Measurements from ENCODE around the gene EFS. TPM values are rescaled to one million over a fixed set of nuclear protein-coding genes. Genes with fewer than 3 reads are reported as not detected.

The EFS gene
- total RNA-seq, 1 donor from 2014 or later: 69.6 TPM

DNA sequence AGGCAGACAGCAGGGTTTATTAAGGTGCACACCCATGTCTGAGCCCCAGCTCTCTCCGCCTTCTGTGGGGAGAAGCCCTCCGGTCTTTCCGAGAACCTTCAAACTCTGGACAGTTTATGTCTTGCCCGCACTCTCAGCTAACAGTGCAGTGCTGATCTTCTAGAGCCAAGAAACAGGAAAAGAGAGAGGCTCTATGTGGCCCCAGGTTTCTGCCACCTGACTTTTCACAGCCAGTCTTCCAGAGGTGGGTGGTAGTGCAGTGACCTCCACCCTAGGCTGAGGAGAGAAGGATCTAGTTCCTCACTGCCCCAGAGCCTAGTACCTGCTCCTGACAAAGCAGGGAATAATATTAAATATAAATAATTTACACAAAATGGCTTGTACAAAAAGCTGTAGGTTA lies 8.3 kb downstream of the EFS start:
- no peaks in the 10 kb centered on the region for H3K9me3 Mint-ChIP-seq (ENCODE audit: low read depth)
- H3K27ac Mint-ChIP-seq: no peak overlapping the region
- peaks cover 5% of the 10 kb centered on the region for H3K4me1 Mint-ChIP-seq (ENCODE audit: low read depth)
- peaks cover 23% of the 10 kb centered on the region for H3K27me3 Mint-ChIP-seq
- peaks cover 6% of the 10 kb centered on the region for H3K36me3 Mint-ChIP-seq (ENCODE audit: insufficient read depth)
- no peak overlapping the region for H3K4me3 Mint-ChIP-seq (ENCODE audit: low read depth)
- DNase-seq (ENCODE audit: low spot score, unreplicated experiment): no peak
- TF ChIP-seq, protein P1, sequence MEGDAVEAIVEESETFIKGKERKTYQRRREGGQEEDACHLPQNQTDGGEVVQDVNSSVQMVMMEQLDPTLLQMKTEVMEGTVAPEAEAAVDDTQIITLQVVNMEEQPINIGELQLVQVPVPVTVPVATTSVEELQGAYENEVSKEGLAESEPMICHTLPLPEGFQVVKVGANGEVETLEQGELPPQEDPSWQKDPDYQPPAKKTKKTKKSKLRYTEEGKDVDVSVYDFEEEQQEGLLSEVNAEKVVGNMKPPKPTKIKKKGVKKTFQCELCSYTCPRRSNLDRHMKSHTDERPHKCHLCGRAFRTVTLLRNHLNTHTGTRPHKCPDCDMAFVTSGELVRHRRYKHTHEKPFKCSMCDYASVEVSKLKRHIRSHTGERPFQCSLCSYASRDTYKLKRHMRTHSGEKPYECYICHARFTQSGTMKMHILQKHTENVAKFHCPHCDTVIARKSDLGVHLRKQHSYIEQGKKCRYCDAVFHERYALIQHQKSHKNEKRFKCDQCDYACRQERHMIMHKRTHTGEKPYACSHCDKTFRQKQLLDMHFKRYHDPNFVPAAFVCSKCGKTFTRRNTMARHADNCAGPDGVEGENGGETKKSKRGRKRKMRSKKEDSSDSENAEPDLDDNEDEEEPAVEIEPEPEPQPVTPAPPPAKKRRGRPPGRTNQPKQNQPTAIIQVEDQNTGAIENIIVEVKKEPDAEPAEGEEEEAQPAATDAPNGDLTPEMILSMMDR (IDR thresholded peaks at IDR 0.05; ENCODE audit: unreplicated experiment): no peak

DNA sequence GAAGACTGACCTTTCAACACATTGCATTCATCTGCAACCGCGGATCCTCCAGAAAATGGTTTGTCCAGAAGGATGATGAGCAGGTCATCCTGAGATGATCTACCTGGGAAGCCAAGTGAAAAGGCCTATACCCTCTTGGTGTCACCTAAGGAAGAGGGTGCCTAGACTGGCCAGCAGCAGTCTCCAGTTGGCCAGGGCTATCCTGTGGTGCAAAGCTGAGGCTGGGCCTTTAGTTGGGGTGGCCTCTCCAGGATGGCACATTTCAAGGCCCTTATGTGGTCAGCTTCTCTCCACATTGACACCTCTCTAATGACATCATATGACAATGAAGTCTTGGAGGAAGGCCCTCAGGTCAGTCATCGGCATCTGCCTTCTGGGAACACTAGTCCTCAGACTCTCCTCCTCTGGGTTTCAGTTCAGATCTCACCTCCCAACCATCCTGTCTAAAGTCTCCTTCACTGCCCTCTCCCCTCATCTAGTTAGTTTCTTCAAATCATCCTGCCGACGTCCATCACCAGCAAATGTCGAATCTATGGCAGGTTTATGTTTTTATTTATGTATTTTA lies 9.0 kb downstream of the EFS start:
- H3K4me3 Mint-ChIP-seq (ENCODE audit: low read depth): no peak overlapping the region
- H3K9me3 Mint-ChIP-seq (ENCODE audit: low read depth): peaks cover 4% of the 10 kb centered on the region

DNA sequence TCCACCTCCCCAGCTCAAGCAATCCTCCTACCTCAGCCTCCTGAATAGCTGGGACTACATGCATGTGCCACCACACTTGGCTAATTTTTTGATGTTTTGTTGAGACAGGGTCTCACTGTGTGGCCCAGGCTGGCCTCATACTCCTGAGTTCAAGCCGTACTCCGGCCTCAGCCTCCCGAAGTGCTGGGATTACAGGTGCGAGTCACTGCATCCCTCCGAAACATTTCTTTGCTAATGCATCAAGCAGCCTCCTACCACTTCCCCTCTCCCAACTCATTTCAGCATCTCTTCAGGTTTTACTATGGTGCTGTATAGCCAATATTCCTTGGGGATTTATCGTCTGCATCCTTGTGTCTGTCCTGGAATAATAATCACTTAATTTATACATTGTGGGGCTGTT lies 10.0 kb downstream of the EFS start:
- no peak overlapping the region for H3K4me3 Mint-ChIP-seq (ENCODE audit: low read depth)
- H3K27ac Mint-ChIP-seq: no peak overlapping the region
- H3K4me1 Mint-ChIP-seq (ENCODE audit: low read depth): peaks cover 8% of the 10 kb centered on the region
- H3K9me3 Mint-ChIP-seq (ENCODE audit: low read depth): peaks cover 11% of the 10 kb centered on the region
- TF ChIP-seq, protein P1 (IDR thresholded peaks at IDR 0.05; ENCODE audit: unreplicated experiment): no peak
- peaks cover 10% of the 10 kb centered on the region for H3K36me3 Mint-ChIP-seq (ENCODE audit: insufficient read depth)
- DNase-seq (ENCODE audit: low spot score, unreplicated experiment): no peak
- peaks cover 34% of the 10 kb centered on the region for H3K27me3 Mint-ChIP-seq

More for the DNA sequence above, 9.0 kb downstream of the EFS start:
- Mint-ChIP-seq H3K36me3 (ENCODE audit: insufficient read depth) (peaks cover 9% of the 10 kb centered on the region), H3K27me3 (peaks cover 28% of the 10 kb centered on the region), H3K4me1 (ENCODE audit: low read depth) (peaks cover 5% of the 10 kb centered on the region), H3K27ac (no peak overlapping the region)
- TF ChIP-seq, protein P1 (IDR thresholded peaks at IDR 0.05; ENCODE audit: unreplicated experiment): no peak
- DNase-seq (ENCODE audit: low spot score, unreplicated experiment): no peak

DNA sequence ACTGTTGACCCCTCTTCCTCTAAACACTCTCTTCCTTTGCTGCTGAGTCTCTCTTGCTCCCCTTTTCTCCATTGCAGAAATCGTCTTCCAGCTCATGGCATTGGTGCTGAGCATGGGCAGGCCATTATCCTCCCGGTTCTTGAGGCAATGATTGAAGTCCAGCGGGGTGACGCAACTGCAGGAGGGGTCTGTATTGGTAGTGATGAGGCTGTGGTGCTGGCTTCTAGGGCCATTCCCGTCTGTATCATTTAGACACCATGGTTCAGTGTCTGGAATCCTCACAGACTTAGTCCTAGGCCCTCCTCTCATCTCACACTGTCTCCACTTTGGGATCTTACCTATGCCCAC lies 11.6 kb downstream of the EFS start:
- no peak for DNase-seq (ENCODE audit: low spot score, unreplicated experiment)
- peaks cover 34% of the 10 kb centered on the region for H3K27me3 Mint-ChIP-seq
- H3K9me3 Mint-ChIP-seq (ENCODE audit: low read depth): peaks cover 11% of the 10 kb centered on the region
- H3K4me3 Mint-ChIP-seq (ENCODE audit: low read depth): peak overlapping the region; percentile 63
- peaks cover 10% of the 10 kb centered on the region for H3K36me3 Mint-ChIP-seq (ENCODE audit: insufficient read depth)
- no peak overlapping the region for H3K27ac Mint-ChIP-seq
- TF ChIP-seq, protein P1 (IDR thresholded peaks at IDR 0.05; ENCODE audit: unreplicated experiment): no peak
- peaks cover 8% of the 10 kb centered on the region for H3K4me1 Mint-ChIP-seq (ENCODE audit: low read depth)

DNA sequence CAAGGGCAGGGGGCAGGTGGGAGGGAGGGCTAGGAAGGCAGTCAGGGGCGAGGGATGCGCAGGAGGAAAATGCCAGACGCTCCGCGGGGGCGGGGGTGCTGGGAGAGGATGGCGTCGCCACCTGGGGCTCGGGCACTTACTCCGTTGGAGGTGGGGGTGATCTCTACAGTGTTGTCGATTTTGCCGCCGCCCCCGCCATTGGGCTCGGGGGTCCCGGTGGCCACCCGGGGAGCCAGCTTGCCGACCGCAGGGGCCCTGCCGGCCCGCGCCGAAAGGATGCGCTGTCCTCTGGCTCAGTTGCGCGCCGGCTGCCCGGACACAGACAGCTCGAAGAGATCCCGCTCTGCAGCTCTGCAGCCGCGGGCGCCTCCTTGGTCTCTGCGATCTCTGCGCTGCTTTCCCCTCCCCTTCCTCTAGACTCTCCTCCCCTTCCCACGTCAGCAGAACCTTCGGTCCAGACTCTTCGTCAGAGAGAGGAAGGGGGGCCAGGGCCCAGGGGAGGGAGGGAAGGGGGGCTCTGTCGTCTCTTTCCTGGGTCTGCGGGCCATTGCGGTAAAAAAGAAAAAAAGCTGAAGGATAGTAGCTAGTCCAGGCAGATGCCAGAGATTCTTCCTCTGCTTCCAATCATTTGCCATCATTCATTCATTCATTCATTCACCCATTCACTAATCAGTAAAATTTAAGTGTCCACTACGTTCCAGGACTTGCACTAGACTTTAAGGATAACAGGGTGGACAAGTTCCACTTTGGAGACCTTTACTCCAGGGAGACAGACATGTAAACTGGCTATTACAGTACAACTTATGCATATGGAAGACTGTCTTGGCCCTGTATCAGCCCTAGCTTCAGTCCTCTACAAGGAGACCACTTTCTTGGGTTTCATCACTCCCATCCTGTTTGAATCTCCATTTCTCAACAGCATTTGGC lies 12.2 kb downstream of the EFS start, which contains the start of gene SLC22A17:
Gene SLC22A17 (minus strand): TSS at position 382 of the 927 bp plus-strand sequence.
- peaks cover 8% of the 10 kb centered on the region for H3K4me1 Mint-ChIP-seq (ENCODE audit: low read depth)
- TF ChIP-seq, protein P1 (IDR thresholded peaks at IDR 0.05; ENCODE audit: unreplicated experiment): no peak
- peaks cover 11% of the 10 kb centered on the region for H3K9me3 Mint-ChIP-seq (ENCODE audit: low read depth)
- peak within 1 kb of the TSS; percentile 70 for H3K4me3 Mint-ChIP-seq (ENCODE audit: low read depth)
- peak within 1 kb of the TSS; percentile 54 for H3K27ac Mint-ChIP-seq
- peaks cover 34% of the 10 kb centered on the region for H3K27me3 Mint-ChIP-seq
- DNase-seq (ENCODE audit: low spot score, unreplicated experiment): peak; percentile 36
- peaks cover 10% of the 10 kb centered on the region for H3K36me3 Mint-ChIP-seq (ENCODE audit: insufficient read depth)
